IMR-90 (cell line): ENCODE data around the gene NPTN. TPM values are rescaled to one million over a fixed set of nuclear protein-coding genes. Genes with fewer than 3 reads are reported as not detected.

Experiments
- ATAC-seq: fragments of 200-7000 bp; cut with Tn5 transposase; 2 replicates; pipeline ENCODE4 v1.9.1; 2020; ENCODE audit warnings: low read depth, mild to moderate bottlenecking, moderate library complexity
- BruUV-seq: library from RNA; stranded (reverse); fragments of 400-500 nt; replicated peaks from 2 replicates; lab custom pipeline; 2021; lab: Mats Ljungman, UMichigan
- CTCF ChIA-PET: fragments of 300-600 bp; formaldehyde crosslinking; extraction: SDS; loops from one replicate; lab custom pipeline; 2021; ENCODE audit warnings: antibody characterized with exemption; lab: Yijun Ruan, JAX
- POLR2A ChIA-PET: fragments of 300-600 bp; sonication (Branson Sonifier 250); formaldehyde crosslinking; loops from one replicate; lab custom pipeline; 2022; ENCODE audit warnings: antibody characterized with exemption; ENCODE audit not compliant: unreplicated experiment; lab: Charles Lee
- DNase-seq: peaks from one replicate; pipeline ENCODE4 v3.0.0; 2013
- H2AFZ ChIP-seq: replicated peaks from 2 replicates; pipeline ENCODE3; 2013; ENCODE audit warnings: low read length, mild to moderate bottlenecking; ENCODE audit not compliant: poor library complexity
- H2AK5ac ChIP-seq: 2 replicates; pipeline ENCODE4 v1.6.1; 2013; ENCODE audit warnings: low read depth, low read length, inconsistent platforms
- H2AK9ac ChIP-seq: replicated peaks from 2 replicates; pipeline ENCODE3; 2013; ENCODE audit warnings: mild to moderate bottlenecking, low read depth, low read length, moderate library complexity; ENCODE audit not compliant: poor library complexity
- H2BK120ac ChIP-seq: 2 replicates; pipeline ENCODE4 v1.6.1; 2013; ENCODE audit warnings: low read depth, low read length, inconsistent platforms
- H2BK15ac ChIP-seq: 3 replicates; pipeline ENCODE4 v1.6.1; 2013; ENCODE audit warnings: low read depth, low read length, inconsistent platforms
- H2BK20ac ChIP-seq: 2 replicates; pipeline ENCODE4 v1.6.1; 2013; ENCODE audit warnings: low read depth, mild to moderate bottlenecking, inconsistent platforms, low read length, moderate library complexity
- H2BK5ac ChIP-seq: 2 replicates; pipeline ENCODE4 v1.6.1; 2013; ENCODE audit warnings: mild to moderate bottlenecking, low read depth, low read length, inconsistent platforms; ENCODE audit not compliant: poor library complexity, severe bottlenecking
- H3K14ac ChIP-seq: replicated peaks from 2 replicates; pipeline ENCODE4 v1.6.1; 2013; ENCODE audit warnings: low read depth, low read length, inconsistent platforms
- H3K18ac ChIP-seq: 2 replicates; pipeline ENCODE4 v1.6.1; 2013; ENCODE audit warnings: low read depth, low read length, control low read depth
- H3K23ac ChIP-seq: 2 replicates; pipeline ENCODE4 v1.6.1; 2013; ENCODE audit warnings: low read depth, low read length, inconsistent platforms
- H3K27ac ChIP-seq: 2 replicates; pipeline ENCODE4 v1.5.1; 2013; ENCODE audit warnings: mild to moderate bottlenecking, control low read depth, low read length; ENCODE audit not compliant: insufficient read depth
- H3K27me3 ChIP-seq: 2 replicates; pipeline ENCODE4 v1.6.1; 2013; ENCODE audit warnings: low read length; ENCODE audit not compliant: control insufficient read depth, insufficient read depth
- H3K36me3 ChIP-seq: 2 replicates; pipeline ENCODE4 v1.6.1; 2013; ENCODE audit warnings: low read length, mixed read lengths; ENCODE audit not compliant: control insufficient read depth, insufficient read depth
- H3K4ac ChIP-seq: 2 replicates; pipeline ENCODE4 v1.6.1; 2013; ENCODE audit warnings: low read depth, low read length, inconsistent platforms
- H3K4me1 ChIP-seq: 2 replicates; pipeline ENCODE4 v1.6.1; 2013; ENCODE audit warnings: low read length, mixed read lengths; ENCODE audit not compliant: control insufficient read depth, insufficient read depth
- H3K4me2 ChIP-seq: 2 replicates; pipeline ENCODE4 v1.6.1; 2013; ENCODE audit warnings: low read depth, mild to moderate bottlenecking, control low read depth, low read length, moderate library complexity
- H3K4me3 ChIP-seq: 2 replicates; pipeline ENCODE4 v1.5.1; 2013; ENCODE audit warnings: low read depth, mild to moderate bottlenecking, control low read depth, low read length, moderate library complexity; ENCODE audit not compliant: insufficient read depth
- H3K56ac ChIP-seq: 2 replicates; pipeline ENCODE4 v1.6.1; 2013; ENCODE audit warnings: low read length, inconsistent platforms; ENCODE audit not compliant: insufficient read depth; ENCODE audit errors: extremely low read depth
- H3K79me1 ChIP-seq, 2 experiments: 2 replicates each; pipeline ENCODE4 v1.6.1; 2013; ENCODE audit warnings: low read length in 2 of 2, inconsistent platforms in 1 of 2, low read depth in 1 of 2
- H3K9ac ChIP-seq: 2 replicates; pipeline ENCODE4 v1.6.1; 2013; ENCODE audit warnings: low read depth, low read length, control low read depth
- H3K9me1 ChIP-seq: 2 replicates; pipeline ENCODE4 v1.6.1; 2013; ENCODE audit warnings: low read length, inconsistent platforms; ENCODE audit not compliant: insufficient read depth
- H3K9me3 ChIP-seq: 2 replicates; pipeline ENCODE4 v1.6.1; 2013; ENCODE audit warnings: low read length; ENCODE audit not compliant: control insufficient read depth, insufficient read depth
- H4K20me1 ChIP-seq: 2 replicates; pipeline ENCODE4 v1.6.1; 2013; ENCODE audit warnings: low read length, inconsistent platforms; ENCODE audit not compliant: insufficient read depth
- H4K5ac ChIP-seq: 2 replicates; pipeline ENCODE4 v1.6.1; 2013; ENCODE audit warnings: mild to moderate bottlenecking, low read depth, low read length, control low read depth
- H4K8ac ChIP-seq, 2 experiments: 2 replicates each; pipeline ENCODE4 v1.6.1; 2013; ENCODE audit warnings: low read depth in 2 of 2, low read length in 2 of 2, control low read depth in 1 of 2, inconsistent platforms in 1 of 2
- H4K91ac ChIP-seq: 2 replicates; pipeline ENCODE4 v1.6.1; 2013; ENCODE audit warnings: low read depth, low read length, inconsistent platforms; ENCODE audit not compliant: insufficient read depth
- CEBPB ChIP-seq: IDR thresholded peaks from 2 replicates; pipeline ENCODE4 v1.6.1; 2012; ENCODE audit warnings: low read depth, low read length, improper control_type of control experiment
- CTCF ChIP-seq: conservative IDR thresholded peaks from 2 replicates; pipeline ENCODE4 v1.5.1; 2012; ENCODE audit warnings: mild to moderate bottlenecking, low read depth, low read length, improper control_type of control experiment
- RFX5 ChIP-seq: IDR thresholded peaks from 2 replicates; pipeline ENCODE4 v1.8.0; 2012; ENCODE audit warnings: low read depth, mild to moderate bottlenecking, low read length, moderate library complexity
- USF2 ChIP-seq: fragments of 150-350 bp; IDR thresholded peaks from 2 replicates; pipeline ENCODE4 v1.6.1; 2017; ENCODE audit warnings: mild to moderate bottlenecking, antibody characterized with exemption, low read length, low read depth
- WGBS, 2 experiments: methylation state at CpG; one replicate each; pipeline versions ENCODE4 v1.1.5 to v1.1.7; 2013; ENCODE audit warnings: missing lambda C conversion rate in 2 of 2; ENCODE audit not compliant: insufficient read length in 1 of 2; ENCODE audit errors: extremely low coverage in 2 of 2; 5-methylcytosine and 5-hydroxymethylcytosine counted together
- dilution Hi-C: fragments of 300-500 bp; cut with HindIII; formaldehyde crosslinking; loops from one replicate; pipeline ENCODE4 v1.14.3; 2018; ENCODE audit warnings: low sequenced_read_pairs; ENCODE audit not compliant: unreplicated experiment
- in situ Hi-C: fragments of 300-500 bp; cut with MboI; formaldehyde crosslinking; loops from 3 replicates; pipeline ENCODE4 v1.14.3; 2019; ENCODE audit warnings: low sequenced_read_pairs, inconsistent platforms, mixed read lengths
- intact Hi-C: fragments of 100-400 bp; cut with micrococcal nuclease; formaldehyde crosslinking; loops from 2 replicates; pipeline ENCODE4 v1.10.0; 2022
- polyA plus RNA-seq, 3 experiments: library from polyadenylated mRNA; depleted of rRNA; stranded (reverse); fragments of >200 nt; gene quantifications; 2 replicates each; pipeline ENCODE4 v1.2.3, GENCODE V29; 2012; ENCODE audit warnings: low replicate concordance in 1 of 3
- total RNA-seq: library from RNA; depleted of rRNA; stranded (reverse); fragments of >200 nt; gene quantifications from 2 replicates; pipeline ENCODE4 v1.2.3, GENCODE V29; 2012

The NPTN gene
- total and polyA plus RNA-seq, 2 of the 4 experiments (the other 2 are of a cell fraction), result 171 to 329 TPM

GRCh38 chr15:73602992-73603391, 30.2 kb downstream of the NPTN start:
- Histone ChIP-seq H3K27me3 (no peaks in the 10 kb centered on the region), H3K9me1 (peaks cover 36% of the 10 kb centered on the region), H3K4me1 (peaks cover 36% of the 10 kb centered on the region), H3K14ac (no peak overlapping the region), H3K56ac (no peak overlapping the region), H2AK9ac (no peak overlapping the region), H2BK20ac (no peak overlapping the region), H2BK120ac (no peak overlapping the region), H2BK15ac (no peak overlapping the region), H2AFZ (no peak overlapping the region), H3K4me2 (no peak overlapping the region), H3K18ac (no peak overlapping the region), H3K9ac (no peak overlapping the region), H3K4ac (no peak overlapping the region), H3K4me3 (no peak overlapping the region), H2AK5ac (no peak overlapping the region), H3K27ac (no peak overlapping the region), H4K5ac (no peak overlapping the region), H4K20me1 (peaks cover 92% of the 10 kb centered on the region), H2BK5ac (no peak overlapping the region), H3K79me1 (peaks cover 18 to 91% of the 10 kb centered on the region in 2 experiments), H4K8ac (no peak overlapping the region), H3K36me3 (no peaks in the 10 kb centered on the region; the same call in 1 of the 2 replicates), H3K23ac (no peak overlapping the region; the same call in 1 of the 2 replicates), H4K91ac (no peak overlapping the region), H3K9me3 (no peaks in the 10 kb centered on the region)
- intact Hi-C loops, result no loop called here
- ATAC-seq (no peak), DNase-seq (no peak)
- dilution Hi-C loops, result no loop called here
- ChIA-PET CTCF (interaction anchor here (0.9 kb wide), 1 partner anchor 33 kb away, joined by 3 read pairs; no protein-coding TSS in a partner anchor), POLR2A (no interaction called here)
- TF ChIP-seq CEBPB (no peak), USF2 (no peak), RFX5 (no peak), CTCF (no peak)
- BruUV-seq, result no TSS peak
- no CpG with 5 or more reads among the region's 2 CpGs for WGBS, 2 experiments
- in situ Hi-C loops, result no loop called here
